HUDEP-2 (cell line): ENCODE data around the gene STAB2.
"Not testable (repeated sequence)": the region's sequence is repeated elsewhere in the genome, so short reads cannot be mapped to it uniquely, and the experiment has no call there.

Experiments used
- DNase-seq, 76 experiments: peaks; one replicate each; lab custom pipeline; 2025; ENCODE audit not compliant: unreplicated experiment in 76 of 76; lab: John Stamatoyannopoulos, UW

Gene STAB2

DNA sequence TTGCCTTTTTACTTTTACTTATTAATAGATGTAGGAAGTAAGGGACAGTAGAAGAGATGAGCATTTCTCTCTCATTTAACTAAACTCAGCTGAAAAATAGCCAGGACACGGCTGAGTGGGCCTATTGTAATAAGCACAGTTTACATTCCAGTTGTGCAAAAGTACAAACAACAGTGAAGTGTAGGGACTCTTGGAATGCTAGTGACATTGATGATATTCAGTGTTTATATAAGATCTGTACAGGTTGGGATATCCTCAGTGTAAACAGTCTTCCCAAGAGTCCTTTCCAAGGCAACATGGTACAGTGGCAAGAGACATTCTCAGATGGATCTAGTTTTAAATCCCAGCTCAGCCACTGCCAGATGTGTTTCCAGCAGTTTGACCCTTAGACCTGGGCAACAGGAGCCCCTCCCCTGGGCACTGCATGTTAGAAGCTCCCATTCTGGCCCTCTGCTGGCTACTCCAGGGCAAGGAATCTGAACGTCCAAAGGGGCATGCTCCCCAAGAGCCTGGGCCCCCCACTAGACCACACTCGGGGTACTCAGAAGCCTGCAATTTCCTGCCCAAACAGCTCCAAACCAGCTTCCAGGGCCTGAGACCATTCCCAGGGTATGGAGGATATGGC lies 55.3 kb downstream of the STAB2 start:
- DNase-seq = no peak

DNA sequence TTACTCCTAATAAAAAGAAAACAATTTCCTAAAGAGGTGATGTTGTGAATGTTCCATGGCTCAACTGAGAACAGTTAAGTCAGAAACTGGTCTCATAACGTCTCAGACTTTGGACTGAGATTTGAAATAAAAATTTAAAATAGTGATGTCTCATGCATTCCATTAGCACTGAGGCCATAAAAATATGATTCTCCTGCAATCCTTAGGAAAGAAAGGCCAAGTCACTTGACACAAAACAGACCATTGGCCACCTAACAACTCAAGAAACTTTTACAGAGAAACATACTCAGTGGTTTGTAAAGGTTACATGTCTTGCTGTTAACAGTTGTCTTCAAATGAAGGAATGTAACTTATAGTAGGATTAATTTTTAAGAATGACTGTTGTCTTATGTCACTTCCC lies 58.1 kb downstream of the STAB2 start:
- DNase-seq = no peak

DNA sequence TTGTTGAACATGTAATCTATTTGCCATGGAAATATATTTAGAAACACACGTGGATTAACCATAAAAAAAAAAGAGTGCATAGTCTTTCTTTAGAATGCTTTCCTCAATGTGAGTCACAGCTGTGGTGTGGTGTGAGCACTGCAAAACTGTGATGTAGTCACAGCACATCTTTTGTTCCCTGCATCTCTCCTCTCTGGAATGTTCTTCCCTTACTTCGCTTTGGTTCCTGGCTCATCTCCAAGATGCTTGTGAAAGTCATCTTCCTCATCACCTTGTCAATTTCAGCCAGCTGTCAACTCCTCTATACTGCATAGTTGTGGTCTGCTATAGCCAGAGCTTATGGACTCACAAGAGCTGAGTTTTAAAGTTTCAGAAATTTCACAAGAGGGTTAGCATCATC lies 60.2 kb downstream of the STAB2 start:
- no peak for DNase-seq

DNA sequence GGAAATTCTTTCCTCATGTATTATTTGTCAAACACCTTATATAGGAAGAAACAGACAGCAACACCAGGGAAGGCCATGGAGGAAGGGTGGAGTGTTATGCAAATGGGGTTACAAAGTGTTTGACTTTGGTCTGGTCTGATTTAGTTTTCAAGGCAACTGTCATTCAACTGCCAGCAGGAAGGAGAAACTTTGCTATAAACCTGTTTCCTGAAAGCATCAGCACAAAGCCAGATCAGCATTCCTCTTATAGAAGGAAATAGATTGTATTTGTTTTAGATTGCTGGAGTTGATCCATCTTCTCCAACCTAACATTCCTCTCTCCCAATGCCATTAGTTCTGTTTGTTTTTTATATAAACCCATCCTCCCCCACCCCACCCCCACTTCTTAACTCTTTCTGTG lies 65.7 kb downstream of the STAB2 start:
- no peak for DNase-seq

DNA sequence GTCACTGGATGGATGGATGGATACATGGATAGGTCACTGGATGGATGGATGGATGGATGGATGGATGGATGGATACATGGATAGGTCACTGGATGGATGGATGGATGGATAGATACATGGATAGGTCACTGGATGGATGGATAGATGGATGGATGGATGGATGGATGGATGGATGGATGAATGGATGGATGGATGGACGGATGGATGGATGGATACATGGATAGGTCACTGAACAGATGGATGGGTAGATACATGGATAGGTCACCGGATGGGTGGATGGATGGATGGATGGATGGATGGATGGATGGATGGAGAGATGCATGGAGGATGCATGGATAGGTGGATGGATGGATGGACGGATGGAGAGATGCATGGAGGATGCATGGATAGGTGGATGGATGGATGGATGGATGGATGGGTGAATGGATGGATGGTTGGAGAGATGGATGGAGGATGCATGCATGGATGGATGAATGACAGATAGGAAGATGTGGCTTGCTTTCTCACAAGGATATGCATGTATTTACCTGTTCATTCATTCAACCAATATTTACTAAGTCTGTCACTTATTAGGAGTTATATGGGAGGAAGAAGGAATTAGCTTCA lies 66.6 kb downstream of the STAB2 start:
- DNase-seq = not testable (repeated sequence)

DNA sequence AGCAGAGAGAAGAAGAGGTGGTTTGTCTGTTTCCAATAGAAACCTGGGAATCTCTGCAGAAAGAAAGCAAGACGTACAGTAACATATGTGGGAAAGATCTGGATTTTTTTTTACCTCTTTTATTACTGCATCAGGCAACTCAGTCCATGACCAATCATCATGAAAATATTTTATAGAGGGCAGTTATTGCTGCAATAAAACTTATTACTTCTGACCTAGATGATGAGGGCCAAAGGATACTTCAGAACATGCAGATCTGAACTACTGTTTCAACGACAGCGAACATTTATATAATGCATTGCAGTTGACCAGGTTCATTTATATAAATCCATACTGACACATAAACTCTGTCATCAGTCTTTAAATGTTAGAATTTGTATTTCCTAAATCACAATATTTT lies 67.7 kb downstream of the STAB2 start:
- DNase-seq = no peak

DNA sequence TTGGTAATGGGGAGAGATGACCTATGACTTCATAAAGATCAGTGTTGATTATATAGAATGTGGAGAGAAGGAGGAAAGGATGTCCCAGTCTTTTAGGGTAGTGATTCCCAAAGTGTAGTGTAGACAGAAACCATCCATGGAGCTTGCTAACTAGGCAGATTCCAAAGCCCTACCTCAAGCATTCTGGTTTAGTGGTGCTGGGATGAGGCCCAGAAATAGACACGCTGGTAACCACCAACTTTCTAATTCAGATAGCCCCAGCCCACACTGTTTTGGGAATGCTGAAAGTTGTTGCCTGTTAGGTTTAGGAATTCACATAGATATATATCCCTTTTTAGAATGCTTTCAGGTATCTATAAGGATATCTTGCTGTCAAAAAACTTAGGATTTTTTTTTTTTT lies 69.2 kb downstream of the STAB2 start:
- no peak for DNase-seq

DNA sequence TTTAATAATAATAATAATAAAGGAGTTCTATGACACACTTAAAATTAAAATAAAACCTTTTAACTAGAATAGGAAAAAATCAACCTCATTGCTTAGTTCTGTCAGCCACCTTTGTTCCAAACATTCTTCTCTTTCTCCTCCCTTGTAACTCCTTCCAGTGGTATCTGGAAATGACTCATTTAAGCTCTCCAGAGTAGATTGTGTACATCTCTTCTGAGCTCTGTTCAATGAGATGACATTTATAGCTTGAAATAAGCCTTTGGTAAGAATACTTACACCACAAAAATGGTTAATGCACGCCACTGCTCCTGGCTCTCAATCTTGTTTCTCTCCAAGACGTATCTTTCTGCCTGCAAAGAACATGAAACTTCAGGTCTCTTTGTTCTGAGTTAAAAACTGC lies 70.3 kb downstream of the STAB2 start:
- no peak for DNase-seq

DNA sequence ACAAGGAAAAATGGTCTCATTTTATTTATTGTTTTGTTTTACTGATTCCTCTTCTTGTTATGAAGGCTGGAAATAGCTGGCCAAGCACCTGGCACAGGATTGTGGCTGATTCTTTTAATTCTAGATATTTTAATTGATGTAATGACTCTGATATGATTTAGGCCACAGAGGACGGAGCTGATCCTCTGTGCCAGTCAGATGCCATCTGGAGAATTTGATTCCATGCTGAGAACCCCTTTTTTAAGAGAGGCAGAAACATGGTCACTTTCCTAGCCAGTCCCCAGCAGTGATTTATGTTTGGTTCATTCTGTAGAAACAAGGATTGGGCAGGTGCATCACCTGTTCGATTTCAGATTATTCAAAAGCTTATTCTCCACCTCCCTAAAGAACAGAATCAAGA lies 77.6 kb downstream of the STAB2 start:
- DNase-seq = no peak

DNA sequence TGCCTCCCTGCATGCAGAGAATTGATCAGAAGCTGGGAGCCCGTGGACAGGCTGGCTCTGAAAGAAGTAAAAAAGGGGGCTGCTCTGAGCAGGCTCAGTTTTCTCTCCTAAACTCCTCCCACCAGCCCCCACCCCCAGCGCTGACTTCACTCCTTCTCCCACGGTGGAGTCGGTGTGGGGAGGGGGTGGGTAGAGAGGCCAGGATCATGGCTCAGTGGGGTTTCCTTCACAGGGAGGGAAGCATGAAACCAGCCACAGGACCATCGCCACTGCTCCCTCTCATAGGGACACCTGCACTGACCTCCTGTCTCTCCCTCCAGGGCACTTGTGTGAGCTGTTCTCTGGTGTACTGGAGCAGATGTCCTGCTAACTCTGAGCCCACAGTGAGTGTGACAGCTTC lies 78.9 kb downstream of the STAB2 start:
- no peak for DNase-seq

DNA sequence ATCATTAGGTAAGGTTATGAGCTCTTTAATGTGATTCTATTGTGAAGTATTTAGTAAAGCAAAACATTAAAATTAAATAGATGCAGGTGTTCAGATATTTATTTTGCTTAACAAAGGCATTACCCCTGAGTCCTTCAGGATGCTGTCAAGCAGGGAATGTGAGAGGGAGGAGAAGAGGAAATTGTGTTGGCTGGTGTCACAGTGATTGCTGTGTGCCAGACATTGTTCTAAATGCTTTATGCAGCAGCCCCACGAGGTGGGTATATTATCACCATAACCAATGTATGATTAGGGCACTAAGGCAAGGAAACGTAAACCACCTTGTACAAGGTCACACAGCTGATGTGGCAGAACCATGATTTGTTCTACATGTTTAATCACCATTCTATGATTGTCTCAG lies 80.1 kb downstream of the STAB2 start:
- no peak for DNase-seq

DNA sequence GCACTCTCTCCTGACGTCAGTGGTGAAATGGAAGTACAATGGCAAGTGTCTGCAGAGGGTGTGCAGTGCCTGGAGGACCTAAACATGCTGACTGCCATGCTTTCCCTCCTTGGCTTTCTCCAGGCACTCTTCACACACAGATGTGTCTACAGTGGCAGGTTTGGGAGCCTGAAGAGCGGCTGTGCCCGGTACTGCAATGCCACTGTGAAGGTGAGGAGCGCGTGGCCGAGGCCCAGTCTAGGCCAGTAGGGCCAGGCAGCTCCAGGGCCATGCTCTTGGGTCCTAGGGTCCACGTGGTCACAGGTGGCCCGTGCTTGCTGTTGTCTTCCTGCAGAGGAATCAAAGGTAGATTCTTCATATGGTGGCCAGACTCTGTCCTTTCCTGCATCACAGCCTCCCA lies 81.4 kb downstream of the STAB2 start:
- no peak for DNase-seq

DNA sequence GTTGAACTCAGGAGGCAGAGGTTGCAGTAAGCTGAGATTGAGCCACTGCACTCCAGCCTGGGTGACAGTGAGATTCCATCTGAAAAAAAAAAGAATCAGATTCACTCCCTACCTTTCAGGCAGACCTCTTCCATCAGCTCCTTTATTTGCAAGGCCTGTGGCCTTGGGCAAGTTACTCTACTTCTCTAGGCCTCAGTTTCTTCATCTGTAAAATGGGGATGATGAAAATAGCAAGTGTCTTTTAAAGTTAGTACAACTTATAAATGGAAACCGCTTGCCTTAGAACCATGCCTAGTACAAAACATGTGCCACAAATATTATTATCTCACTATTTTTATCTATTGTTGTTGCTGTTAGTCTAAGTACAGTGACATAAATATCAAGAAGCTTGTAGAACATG lies 84.3 kb downstream of the STAB2 start:
- DNase-seq = no peak

DNA sequence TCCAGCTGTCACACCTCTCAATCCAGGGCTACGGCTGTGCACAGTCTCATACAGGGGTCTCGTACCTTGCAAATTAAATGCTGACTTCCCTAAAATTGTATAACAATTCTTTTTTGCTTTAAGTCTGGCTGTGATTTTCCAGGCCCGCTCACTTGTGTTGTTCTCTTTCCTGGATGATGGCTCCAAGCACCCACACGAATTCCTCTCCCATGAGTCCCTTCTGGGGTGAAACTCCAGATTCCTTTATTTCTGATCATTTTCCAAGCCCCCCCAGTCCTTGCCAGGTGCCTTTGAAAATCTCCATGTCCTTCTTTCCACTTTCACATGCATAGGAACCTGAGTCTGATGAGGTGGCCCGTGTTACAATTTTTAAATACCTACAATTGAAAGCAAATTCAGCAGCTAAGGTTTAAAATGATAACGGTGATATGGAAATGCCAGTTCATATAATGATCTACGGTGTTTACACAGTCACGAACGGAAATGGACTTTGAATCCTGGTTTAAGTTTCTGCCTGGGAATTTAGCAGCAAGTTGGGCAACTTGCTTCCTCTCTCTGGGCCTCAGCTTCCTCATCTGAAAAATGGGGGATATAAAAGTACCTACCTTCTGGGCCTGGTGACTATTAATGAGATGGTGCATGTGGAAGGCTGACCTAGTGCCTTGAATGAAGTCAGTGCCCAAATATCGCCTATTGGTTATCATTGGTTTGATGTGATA lies 85.5 kb downstream of the STAB2 start:
- DNase-seq = no peak

DNA sequence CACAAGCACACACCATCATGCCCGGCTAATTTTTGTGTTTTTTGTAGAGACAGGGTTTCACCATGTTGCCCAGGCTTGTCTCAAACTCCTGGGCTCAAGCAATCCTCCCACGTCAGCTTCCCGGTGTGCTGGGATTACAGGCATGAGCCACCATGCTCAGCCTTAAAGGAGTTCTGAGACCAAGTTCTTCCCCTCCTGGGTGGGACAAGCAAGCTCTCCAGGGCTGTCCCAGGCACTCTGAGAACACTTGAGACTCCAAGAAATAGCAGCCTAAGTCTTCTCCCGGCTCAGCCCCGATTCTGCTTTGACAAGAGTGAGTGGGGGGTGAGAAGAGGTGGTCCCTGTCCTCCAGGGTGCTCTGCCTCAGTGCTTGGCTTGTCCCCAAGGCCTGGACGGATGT lies 86.4 kb downstream of the STAB2 start:
- no peak for DNase-seq

DNA sequence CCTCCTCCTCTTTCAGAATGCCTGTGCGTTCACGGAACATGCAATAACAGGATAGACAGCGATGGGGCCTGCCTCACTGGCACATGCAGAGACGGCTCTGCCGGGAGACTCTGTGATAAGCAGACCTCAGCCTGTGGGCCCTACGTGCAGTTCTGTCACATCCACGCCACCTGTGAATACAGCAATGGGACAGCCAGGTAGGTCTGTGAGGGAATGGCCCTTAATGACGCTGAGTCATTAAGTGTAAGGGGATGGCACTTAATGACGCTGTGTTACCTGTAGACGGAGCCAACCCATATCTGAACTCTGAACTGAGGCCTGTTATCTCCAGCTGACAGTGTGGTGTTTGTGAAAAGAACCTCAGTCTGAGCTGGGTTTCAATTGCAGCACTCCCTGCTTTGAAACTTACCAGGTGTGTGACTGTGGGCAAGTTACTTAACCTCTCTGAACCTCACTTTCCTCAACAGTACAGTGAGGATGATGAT lies 86.9 kb downstream of the STAB2 start:
- DNase-seq = no peak

DNA sequence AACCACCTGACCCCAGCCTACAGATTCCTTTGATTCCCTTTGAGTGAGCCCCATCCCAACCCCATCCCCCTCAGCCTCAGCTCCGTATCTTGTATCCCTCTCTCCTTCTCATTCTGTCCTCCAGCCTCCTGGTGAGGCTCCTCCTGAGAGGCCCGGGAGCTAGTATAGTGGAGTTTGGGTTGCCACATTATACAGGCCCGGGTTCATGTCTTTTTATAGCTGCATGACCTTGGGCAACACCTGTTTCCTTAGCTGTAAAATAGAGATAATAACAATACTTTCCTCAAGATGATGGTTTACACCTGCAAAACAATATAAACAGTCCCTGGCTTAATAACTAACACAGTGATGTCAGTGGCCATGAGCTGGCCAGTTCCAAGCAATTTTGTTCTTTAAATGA lies 89.8 kb downstream of the STAB2 start:
- no peak for DNase-seq

DNA sequence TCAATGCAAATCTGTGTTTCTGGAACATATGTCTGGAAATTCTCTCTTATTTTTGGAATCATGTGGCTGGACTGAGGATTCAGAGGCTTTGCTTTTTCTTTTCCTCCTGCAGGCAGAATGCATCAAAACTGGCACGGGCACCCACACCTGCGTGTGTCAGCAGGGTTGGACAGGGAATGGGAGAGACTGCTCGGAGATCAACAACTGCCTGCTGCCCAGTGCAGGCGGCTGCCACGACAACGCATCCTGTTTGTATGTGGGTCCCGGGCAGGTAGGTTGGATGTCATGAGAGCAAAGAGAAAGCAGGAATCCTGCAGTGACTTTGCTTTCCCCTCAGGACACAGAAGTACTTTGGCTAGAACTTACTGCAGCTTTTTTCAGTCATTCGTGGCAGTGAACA lies 90.3 kb downstream of the STAB2 start:
- DNase-seq = no peak

DNA sequence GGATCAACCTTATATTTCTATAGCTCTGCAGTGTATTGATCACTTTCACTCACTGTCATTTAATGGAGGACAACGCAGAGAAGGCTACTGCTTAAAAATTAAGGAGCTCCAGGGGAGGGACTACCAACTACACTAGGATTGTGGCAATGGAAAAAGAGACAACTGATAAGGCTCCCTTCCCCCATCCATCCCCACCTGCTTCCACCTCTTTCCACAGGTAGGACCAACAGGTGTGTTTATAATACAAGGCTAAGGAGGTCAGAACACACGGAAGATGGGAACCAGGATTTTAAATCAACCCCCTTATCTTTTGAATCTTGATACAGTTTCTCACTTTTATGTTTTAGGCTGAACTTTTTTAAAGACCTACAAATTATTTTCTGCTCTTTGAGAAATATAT lies 90.8 kb downstream of the STAB2 start:
- no peak for DNase-seq

DNA sequence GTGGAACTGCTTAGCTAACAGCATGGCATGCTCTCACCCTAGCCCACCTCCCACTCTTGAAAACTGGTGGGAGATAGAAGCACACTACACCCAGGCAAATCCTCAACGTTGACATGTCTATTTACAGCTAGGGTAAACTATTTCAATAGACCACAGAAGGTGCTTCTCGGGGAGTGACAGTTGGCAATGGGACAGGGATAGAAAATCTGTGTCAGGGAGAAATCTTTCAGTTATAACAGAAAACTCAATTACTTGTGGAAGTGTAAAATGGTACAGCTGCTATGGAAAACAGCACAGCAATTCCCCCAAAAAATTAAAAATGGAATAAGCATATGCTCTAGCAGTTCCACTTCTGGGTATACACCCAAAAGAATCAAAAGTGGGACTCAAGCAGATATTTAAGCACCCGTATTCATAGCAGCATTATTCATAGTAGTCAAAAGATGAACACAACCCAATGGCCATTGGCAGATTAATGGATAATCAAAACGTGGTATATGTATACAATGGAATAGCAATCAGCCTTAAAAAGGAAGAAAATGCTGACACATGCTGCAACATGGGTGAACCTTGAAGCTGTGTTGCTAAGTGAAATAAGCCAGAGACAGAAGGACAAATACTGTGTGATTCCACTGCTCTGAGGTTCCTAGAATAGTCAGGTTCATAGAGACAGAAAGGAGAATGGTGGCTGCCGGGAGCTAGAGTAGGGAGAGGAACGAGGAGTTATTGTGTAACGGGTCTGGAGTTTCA lies 92.5 kb downstream of the STAB2 start:
- DNase-seq = no peak

DNA sequence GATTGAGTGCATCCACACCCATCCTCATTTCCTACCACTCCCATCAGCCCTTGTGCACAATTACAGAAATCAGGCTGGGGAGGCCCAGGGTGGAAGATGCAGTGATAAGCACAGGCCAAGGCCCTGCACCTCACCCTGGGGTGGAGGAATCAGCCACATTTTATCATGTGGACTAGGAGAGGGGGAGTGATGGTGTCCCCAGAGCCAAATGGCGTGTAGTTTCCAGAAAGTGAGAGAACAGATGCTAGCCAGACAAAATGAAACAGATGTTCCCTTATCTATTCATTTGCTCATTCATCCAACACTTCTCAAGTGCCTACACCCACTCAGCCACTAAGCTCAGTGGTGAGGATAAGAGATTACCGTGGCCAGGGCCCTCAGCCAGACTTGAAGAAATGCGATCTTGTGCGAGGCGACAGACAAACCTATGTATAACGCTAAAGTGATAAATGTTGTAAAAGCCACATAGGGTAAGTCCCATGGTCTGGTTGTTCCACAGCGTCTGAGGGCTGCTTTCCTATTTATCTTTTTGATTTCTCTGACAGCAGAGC lies 93.6 kb downstream of the STAB2 start:
- DNase-seq = peak in 54 of 76 experiments; percentile 2 to 85 (median 28)
